Amniotic stem cell (primary cell): ENCODE data around the gene STRA6.
A peak's percentile ranks its signal among the peaks of the same experiment; 100 is the strongest.
"Not testable (repeated sequence)": the region's sequence is repeated elsewhere in the genome, so short reads cannot be mapped to it uniquely, and the experiment has no call there.

Source experiments
- DNase-seq: peaks from one replicate; lab custom pipeline; 2025; lab: John Stamatoyannopoulos, UW

Gene STRA6

DNA sequence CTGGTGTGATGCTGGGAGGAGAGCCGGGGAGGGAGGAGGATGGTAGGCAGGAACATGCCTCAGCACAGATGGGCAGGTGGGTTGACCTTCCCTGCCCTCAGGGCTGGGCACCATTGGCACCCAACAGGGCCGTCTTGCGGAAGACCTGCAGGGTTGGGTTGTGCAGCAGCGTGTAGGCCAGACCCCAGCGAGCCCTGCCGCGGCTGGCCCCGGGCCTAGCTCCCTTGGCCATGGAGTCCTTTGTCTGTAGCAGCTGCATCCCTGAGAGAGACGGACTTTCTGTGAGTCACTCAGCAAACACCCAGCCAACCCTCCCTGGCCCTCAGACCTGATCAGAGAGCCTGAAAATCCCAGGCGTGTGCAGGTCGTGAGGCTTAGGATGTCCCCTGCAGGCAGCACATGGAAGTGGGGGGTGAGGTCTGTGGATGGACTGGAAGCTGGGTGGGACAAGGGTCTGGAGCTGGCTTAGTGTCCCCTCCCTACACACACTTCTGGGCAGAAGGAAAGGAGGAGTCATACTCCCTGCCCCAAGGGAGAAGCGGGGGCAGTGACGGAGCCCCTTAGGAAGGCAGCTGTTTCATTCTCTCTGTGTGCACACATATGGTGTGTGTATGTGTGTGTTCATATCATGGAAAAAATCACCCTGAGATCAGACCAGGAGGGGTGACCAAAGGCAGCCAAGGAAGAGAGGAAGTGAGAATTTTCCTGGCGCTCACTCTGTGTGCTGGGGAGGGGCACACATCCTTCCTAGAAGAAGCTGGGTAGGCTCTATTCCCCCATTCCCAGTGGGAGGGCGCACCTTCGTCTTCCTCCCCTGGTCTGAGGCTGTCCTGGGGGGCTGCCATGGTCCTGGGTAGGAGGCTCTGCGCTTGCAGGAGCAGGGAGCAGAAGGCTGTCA, 22.4 kb downstream of the STRA6 start:
- no peak for DNase-seq

- DNase-seq = peak; percentile 62
These were observed 23.3 kb downstream of the STRA6 start for GRCh38 chr15:74179101-74179841.

DNA sequence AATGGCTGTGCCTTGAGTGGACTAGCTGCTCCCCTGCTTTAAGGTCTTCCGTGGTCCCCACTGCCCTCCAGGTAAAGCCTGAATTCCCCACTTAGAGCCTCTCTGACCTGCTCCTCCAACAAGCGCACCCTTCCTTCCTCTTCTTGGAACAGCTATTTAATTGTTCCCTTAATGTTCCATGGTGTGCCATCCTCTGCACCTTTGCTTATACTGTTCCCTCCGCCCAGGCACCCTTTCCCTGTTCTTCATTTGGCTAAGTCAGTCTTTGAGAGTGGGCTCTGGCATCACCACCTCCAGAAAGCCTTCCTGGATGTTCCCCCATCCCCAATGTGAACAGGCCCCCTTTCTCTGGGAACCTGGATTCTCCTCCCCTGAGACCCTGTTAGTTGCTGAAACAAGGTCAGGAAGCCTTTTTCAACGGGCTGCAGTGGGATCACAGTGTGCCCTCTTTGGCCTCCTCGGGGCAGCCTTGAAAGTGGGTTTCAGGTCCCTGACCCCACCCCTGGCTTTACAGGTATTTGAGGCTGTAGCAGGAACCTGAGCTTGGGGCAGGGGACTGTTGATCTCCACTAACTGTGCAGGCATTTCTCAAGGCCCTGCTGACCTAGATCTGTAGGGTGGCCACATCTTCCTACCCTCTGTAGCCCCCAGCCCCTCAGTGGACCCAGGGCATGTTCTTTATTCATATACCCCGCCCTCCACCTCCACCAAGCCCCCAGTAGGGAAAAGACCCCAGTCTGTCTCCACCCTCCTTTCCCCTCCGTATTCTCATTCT, 24.1 kb downstream of the STRA6 start:
- DNase-seq = no peak

DNA sequence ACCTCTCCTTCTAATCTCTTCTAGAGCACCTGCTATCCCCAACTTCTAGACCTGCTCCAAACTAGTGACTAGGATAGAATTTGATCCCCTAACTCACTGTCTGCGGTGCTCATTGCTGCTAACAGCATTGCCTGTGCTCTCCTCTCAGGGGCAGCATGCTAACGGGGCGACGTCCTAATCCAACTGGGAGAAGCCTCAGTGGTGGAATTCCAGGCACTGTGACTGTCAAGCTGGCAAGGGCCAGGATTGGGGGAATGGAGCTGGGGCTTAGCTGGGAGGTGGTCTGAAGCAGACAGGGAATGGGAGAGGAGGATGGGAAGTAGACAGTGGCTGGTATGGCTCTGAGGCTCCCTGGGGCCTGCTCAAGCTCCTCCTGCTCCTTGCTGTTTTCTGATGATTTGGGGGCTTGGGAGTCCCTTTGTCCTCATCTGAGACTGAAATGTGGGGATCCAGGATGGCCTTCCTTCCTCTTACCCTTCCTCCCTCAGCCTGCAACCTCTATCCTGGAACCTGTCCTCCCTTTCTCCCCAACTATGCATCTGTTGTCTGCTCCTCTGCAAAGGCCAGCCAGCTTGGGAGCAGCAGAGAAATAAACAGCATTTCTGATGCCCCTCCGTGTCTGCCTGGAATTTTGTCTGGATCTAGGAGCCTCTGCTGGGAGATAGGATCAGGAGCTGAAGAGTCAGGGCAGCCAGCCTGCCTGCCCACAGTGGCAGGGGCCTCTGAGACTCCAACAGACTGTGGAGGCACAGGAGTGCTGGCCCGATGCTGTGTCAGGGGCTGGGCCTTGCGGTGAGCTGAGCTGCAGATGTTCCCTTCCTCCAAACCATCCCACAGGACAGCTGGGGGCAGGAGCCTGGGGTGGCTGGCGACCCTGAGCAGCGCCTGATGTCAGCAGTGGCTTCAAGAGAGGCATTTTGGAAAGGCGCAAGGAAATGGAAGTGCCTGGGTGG, 26.0 kb downstream of the STRA6 start:
- no peak for DNase-seq

DNA sequence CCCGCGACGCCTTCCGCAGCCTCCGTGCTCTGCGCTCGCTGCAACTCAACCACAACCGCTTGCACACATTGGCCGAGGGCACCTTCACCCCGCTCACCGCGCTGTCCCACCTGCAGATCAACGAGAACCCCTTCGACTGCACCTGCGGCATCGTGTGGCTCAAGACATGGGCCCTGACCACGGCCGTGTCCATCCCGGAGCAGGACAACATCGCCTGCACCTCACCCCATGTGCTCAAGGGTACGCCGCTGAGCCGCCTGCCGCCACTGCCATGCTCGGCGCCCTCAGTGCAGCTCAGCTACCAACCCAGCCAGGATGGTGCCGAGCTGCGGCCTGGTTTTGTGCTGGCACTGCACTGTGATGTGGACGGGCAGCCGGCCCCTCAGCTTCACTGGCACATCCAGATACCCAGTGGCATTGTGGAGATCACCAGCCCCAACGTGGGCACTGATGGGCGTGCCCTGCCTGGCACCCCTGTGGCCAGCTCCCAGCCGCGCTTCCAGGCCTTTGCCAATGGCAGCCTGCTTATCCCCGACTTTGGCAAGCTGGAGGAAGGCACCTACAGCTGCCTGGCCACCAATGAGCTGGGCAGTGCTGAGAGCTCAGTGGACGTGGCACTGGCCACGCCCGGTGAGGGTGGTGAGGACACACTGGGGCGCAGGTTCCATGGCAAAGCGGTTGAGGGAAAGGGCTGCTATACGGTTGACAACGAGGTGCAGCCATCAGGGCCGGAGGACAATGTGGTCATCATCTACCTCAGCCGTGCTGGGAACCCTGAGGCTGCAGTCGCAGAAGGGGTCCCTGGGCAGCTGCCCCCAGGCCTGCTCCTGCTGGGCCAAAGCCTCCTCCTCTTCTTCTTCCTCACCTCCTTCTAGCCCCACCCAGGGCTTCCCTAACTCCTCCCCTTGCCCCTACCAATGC, 27.1 kb downstream of the STRA6 start:
- DNase-seq = no peak

DNA sequence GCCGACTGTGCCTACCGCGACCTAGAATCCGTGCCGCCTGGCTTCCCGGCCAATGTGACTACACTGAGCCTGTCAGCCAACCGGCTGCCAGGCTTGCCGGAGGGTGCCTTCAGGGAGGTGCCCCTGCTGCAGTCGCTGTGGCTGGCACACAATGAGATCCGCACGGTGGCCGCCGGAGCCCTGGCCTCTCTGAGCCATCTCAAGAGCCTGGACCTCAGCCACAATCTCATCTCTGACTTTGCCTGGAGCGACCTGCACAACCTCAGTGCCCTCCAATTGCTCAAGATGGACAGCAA, 27.7 kb downstream of the STRA6 start:
- DNase-seq = no peak

- DNase-seq = no peak
These were observed 28.2 kb downstream of the STRA6 start for GRCh38 chr15:74174219-74174957.

GRCh38 chr15:74173380-74174218, 29.0 kb downstream of the STRA6 start, which contains the start of gene ISLR:
Gene ISLR (plus strand): TSS chr15:74173710. CDS start chr15:74174859, 1,149 bp downstream.
- DNase-seq = no peak

- DNase-seq = no peak
These were observed 29.7 kb downstream of the STRA6 start for GRCh38 chr15:74172701-74173379.

DNA sequence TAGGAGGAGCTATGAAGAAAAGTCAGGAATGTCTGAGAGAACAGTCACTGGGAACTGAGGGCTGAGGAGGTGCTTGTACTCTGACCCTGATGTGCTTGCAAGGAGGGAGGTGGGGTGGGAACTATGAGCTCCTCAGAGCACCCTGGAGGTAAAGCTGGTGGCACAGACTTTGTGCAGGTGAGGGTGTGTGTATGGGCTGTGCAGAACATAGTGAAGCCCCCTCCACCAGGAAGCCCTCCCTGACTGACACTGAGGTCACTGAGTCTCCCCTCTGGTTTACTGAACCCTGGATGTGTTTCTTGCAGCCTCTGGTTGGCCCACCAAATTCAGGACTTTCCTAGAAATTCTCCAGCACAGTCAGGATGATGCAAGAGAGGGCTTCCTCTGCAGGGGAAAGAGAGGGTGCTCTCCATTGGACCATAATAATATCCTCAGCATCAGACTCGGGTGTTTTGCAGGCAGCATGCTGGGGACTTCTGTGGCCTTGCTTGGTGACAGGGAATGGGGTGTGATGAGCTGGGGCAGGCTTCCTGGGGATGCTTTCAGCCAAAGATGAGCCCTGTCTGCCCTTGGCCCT, 30.5 kb downstream of the STRA6 start:
- DNase-seq = no peak

- no peak for DNase-seq
These were observed 31.6 kb downstream of the STRA6 start for GRCh38 chr15:74170875-74171578.

- no peak for DNase-seq
These were observed 32.3 kb downstream of the STRA6 start for GRCh38 chr15:74170071-74170844.

DNA sequence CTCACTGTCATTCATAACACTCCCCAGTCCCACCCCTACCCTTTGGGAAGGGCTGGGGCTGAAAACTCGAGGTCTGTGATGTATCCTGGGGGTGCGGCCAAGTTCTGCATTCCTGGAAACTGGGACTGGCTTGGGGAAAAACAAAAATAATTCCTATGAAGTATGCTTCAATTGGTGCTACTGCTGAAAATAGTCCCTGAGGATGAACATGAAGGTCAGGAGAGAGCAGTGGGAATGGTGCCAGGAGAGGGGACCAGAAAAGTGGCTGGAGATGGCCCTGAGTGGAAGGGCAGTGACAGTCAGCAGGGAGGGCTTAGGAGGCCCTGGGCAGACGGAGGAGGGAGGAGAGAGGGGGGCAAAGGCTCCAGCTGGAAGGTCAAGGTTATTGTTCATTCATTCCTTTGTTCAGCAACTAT, 33.9 kb downstream of the STRA6 start:
- no peak for DNase-seq

DNA sequence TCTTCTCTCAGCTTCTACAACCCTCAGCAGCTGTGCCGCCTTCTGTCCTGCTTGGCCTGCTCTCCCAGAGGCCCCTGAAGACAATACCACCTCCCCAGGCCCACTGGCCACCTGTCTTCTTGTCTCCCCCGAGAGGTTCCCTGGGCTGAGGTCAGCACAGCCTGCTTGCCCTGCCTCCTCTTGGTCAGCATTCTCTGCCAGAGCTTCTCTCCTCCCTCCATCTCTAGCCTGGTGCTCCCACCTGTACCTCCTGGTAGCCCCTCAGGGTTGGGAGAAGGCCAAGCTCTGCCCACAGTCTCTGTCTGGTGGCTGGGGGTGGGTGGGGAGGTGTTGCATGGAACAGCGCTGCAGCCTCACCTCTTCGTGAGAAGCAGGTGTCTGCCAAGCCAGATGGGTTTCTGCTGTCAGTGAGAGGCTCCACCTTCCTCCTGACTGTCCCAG, 34.7 kb downstream of the STRA6 start:
- no peak for DNase-seq

DNA sequence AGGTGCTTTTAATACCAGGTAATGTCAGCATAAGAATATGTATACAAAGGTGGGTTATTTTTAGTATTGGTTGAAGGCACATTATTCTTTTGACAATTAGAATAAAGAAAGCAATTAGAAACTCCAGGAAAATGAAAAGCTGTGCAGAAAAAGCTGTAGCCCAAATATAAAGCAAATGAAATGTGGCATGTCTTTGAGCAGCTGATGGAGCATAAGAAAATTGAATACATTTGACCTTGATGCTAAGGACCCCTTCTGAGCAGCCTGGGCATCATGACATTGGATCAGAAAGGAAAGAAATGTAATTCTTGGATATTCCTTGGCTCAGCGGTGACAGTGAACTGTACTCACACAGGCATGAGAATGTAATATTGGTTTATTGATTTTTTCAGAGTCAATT, 37.1 kb downstream of the STRA6 start:
- DNase-seq = no peak

DNA sequence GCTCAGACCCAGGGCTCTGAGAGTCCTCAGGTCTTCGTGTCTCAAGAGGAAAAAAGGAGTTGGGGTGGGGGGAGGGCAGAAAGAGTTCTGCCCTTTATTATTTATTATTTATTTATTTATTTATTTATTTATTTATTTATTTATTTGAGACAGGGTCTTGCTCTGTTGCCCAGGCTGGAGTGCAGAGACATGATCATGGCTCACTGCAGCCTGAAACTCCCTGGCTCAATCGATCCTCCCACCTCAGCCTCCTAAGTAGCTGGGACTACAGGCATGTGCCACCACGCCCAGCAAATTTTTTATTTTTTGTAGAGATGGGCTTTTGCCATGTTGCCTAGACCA, 40.4 kb downstream of the STRA6 start:
- not testable (repeated sequence) for DNase-seq
